Panc1 (cell line): Measurements from ENCODE around the gene FCF1. TPM values are rescaled to one million over a fixed set of nuclear protein-coding genes. Genes with fewer than 3 reads are reported as not detected.

ENCODE experiments used
- ATAC-seq: fragments of 200-7000 bp; cut with Tn5 transposase; 2 replicates; pipeline ENCODE4 v1.9.1; 2020; ENCODE audit warnings: mild to moderate bottlenecking, moderate library complexity
- BruUV-seq: library from RNA; stranded (reverse); fragments of 400-500 nt; replicated peaks from 2 replicates; lab custom pipeline; 2021; lab: Mats Ljungman, UMichigan
- CTCF ChIA-PET: fragments of 300-600 bp; sonication (Branson Sonifier 250); formaldehyde crosslinking; loops from one replicate; lab custom pipeline; 2022; ENCODE audit warnings: antibody characterized with exemption; lab: Charles Lee
- POLR2A ChIA-PET: fragments of 300-600 bp; sonication (Branson Sonifier 250); formaldehyde crosslinking; loops from one replicate; lab custom pipeline; 2022; ENCODE audit warnings: antibody characterized with exemption; lab: Charles Lee
- DNase-seq: peaks from one replicate; pipeline ENCODE4 v3.0.0-alpha.2; 2010; ENCODE audit warnings: low read depth, low spot score
- H3K27ac ChIP-seq: 2 replicates; pipeline ENCODE4 v1.5.1; 2011; ENCODE audit warnings: mild to moderate bottlenecking, low read length, inconsistent platforms
- H3K27me3 ChIP-seq: fragments of 200-500 bp; sonication (Bioruptor generic); 2 replicates; pipeline ENCODE4 v1.6.0; 2014; ENCODE audit warnings: low read length, inconsistent platforms; ENCODE audit not compliant: control insufficient read depth, insufficient read depth
- H3K36me3 ChIP-seq: fragments of 200-500 bp; sonication (Bioruptor generic); 2 replicates; pipeline ENCODE4 v1.5.1; 2014; ENCODE audit warnings: inconsistent platforms, mild to moderate bottlenecking, low read length, moderate library complexity; ENCODE audit not compliant: control insufficient read depth, insufficient read depth
- H3K4me1 ChIP-seq: 2 replicates; pipeline ENCODE4 v1.5.1; 2011; ENCODE audit warnings: inconsistent platforms, mild to moderate bottlenecking, low read length, moderate library complexity; ENCODE audit not compliant: control insufficient read depth, insufficient read depth
- H3K4me3 ChIP-seq, 2 experiments: 2 replicates each; pipeline ENCODE4 v1.5.1; 2011 to 2012; ENCODE audit warnings: low read depth in 2 of 2, low read length in 2 of 2, mild to moderate bottlenecking in 2 of 2, inconsistent platforms in 1 of 2, moderate library complexity in 1 of 2
- H3K9me3 ChIP-seq: fragments of 200-500 bp; sonication (Bioruptor generic); 2 replicates; pipeline ENCODE4 v1.5.1; 2014; ENCODE audit warnings: low read depth, mild to moderate bottlenecking, inconsistent platforms, low read length, moderate library complexity; ENCODE audit not compliant: control insufficient read depth, insufficient read depth
- POLR2AphosphoS5 ChIP-seq: IDR thresholded peaks from 2 replicates; pipeline ENCODE4 v1.6.1; 2012; ENCODE audit warnings: mild to moderate bottlenecking, low read depth, low read length, moderate library complexity
- SIN3A ChIP-seq: IDR thresholded peaks from 2 replicates; pipeline ENCODE4 v1.6.1; 2012; ENCODE audit warnings: low read depth, mild to moderate bottlenecking, low read length, moderate library complexity, borderline replicate concordance; ENCODE audit not compliant: insufficient read depth
- TCF7L2 ChIP-seq: IDR thresholded peaks from 2 replicates; pipeline ENCODE4 v1.6.1; 2011; ENCODE audit warnings: mild to moderate bottlenecking, low read depth, low read length, inconsistent platforms
- in situ Hi-C: cut with HindIII; loops from 2 replicates; pipeline ENCODE4 v1.10.0; 2016; ENCODE audit warnings: low sequenced_read_pairs, low pct_unique_long_range_greater_than_20kb
- intact Hi-C: fragments of 100-400 bp; cut with micrococcal nuclease; formaldehyde crosslinking; loops from one replicate; pipeline ENCODE4 v1.10.0; 2022; ENCODE audit not compliant: unreplicated experiment
- total RNA-seq: library from RNA; stranded (reverse); gene quantifications from one replicate; pipeline ENCODE4 v1.2.1, GENCODE V29; 2021; ENCODE audit not compliant: unreplicated experiment
- TF ChIP-seq, protein P1 (sequence below), 2 experiments: IDR thresholded peaks; 2 replicates each; pipeline ENCODE4 v1.6.1; 2011 to 2012; ENCODE audit warnings: low read depth in 2 of 2, control low read depth in 1 of 2, low read length in 1 of 2, mild to moderate bottlenecking in 1 of 2, moderate library complexity in 1 of 2; ENCODE audit not compliant: insufficient read depth in 1 of 2
- TF ChIP-seq, protein P2 (sequence below): fragments of 450-650 bp; IDR thresholded peaks from 2 replicates; pipeline ENCODE4 v1.5.1; 2017; ENCODE audit warnings: mild to moderate bottlenecking

Gene FCF1
- total RNA-seq, 1 experiment from 2014 or later, result 41.5 TPM

DNA sequence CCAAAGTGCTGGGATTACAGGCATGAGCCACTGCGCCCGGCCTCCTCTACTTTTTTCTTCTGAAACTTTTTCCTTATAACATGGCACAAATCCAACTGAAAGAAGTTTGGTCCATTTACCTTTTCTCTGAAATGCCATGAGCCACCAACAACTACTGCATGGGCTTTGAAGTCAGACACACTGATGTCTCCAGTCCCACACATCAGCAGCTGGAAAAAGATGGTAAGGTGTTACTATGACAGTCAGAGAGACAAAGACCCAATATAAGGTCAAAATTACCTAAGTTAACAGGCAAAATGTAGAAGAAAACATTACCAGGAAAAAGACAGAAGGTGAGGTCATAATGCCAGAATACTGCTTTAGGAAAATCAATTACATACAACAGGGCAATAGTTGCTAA is 48.2 kb upstream of the FCF1 start:
- ChIA-PET POLR2A (no interaction called here), CTCF (interaction anchor here (0.6 kb wide), 2 partner anchors 25 to 283 kb away, joined by 3 read pairs; no protein-coding TSS in a partner anchor)
- Histone ChIP-seq H3K36me3 (peaks cover 23% of the 10 kb centered on the region), H3K4me1 (no peaks in the 10 kb centered on the region), H3K27me3 (no peaks in the 10 kb centered on the region), H3K27ac (no peak overlapping the region), H3K4me3 (no peak overlapping the region), H3K9me3 (no peaks in the 10 kb centered on the region)
- intact Hi-C loops (no loop called here), in situ Hi-C loops (no loop called here)
- TF ChIP-seq, protein P1, sequence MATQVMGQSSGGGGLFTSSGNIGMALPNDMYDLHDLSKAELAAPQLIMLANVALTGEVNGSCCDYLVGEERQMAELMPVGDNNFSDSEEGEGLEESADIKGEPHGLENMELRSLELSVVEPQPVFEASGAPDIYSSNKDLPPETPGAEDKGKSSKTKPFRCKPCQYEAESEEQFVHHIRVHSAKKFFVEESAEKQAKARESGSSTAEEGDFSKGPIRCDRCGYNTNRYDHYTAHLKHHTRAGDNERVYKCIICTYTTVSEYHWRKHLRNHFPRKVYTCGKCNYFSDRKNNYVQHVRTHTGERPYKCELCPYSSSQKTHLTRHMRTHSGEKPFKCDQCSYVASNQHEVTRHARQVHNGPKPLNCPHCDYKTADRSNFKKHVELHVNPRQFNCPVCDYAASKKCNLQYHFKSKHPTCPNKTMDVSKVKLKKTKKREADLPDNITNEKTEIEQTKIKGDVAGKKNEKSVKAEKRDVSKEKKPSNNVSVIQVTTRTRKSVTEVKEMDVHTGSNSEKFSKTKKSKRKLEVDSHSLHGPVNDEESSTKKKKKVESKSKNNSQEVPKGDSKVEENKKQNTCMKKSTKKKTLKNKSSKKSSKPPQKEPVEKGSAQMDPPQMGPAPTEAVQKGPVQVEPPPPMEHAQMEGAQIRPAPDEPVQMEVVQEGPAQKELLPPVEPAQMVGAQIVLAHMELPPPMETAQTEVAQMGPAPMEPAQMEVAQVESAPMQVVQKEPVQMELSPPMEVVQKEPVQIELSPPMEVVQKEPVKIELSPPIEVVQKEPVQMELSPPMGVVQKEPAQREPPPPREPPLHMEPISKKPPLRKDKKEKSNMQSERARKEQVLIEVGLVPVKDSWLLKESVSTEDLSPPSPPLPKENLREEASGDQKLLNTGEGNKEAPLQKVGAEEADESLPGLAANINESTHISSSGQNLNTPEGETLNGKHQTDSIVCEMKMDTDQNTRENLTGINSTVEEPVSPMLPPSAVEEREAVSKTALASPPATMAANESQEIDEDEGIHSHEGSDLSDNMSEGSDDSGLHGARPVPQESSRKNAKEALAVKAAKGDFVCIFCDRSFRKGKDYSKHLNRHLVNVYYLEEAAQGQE (IDR thresholded peaks at IDR 0.05; ENCODE audit: insufficient read depth in 1 of 2, low read depth in 2 of 2, low read length in 1 of 2), result no peak
- TF ChIP-seq, protein P2, sequence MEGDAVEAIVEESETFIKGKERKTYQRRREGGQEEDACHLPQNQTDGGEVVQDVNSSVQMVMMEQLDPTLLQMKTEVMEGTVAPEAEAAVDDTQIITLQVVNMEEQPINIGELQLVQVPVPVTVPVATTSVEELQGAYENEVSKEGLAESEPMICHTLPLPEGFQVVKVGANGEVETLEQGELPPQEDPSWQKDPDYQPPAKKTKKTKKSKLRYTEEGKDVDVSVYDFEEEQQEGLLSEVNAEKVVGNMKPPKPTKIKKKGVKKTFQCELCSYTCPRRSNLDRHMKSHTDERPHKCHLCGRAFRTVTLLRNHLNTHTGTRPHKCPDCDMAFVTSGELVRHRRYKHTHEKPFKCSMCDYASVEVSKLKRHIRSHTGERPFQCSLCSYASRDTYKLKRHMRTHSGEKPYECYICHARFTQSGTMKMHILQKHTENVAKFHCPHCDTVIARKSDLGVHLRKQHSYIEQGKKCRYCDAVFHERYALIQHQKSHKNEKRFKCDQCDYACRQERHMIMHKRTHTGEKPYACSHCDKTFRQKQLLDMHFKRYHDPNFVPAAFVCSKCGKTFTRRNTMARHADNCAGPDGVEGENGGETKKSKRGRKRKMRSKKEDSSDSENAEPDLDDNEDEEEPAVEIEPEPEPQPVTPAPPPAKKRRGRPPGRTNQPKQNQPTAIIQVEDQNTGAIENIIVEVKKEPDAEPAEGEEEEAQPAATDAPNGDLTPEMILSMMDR, result no peak
- TF ChIP-seq POLR2AphosphoS5 (no peak), TCF7L2 (no peak), SIN3A (no peak)
- BruUV-seq, result no TSS peak
- no peak for DNase-seq
- ATAC-seq, result no peak

GRCh38 chr14:74667758-74668157 is 45.2 kb upstream of the FCF1 start:
- no peak overlapping the region for H3K27ac ChIP-seq
- in situ Hi-C loops (no loop called here), intact Hi-C loops (no loop called here)
- no peaks in the 10 kb centered on the region for H3K27me3 ChIP-seq
- POLR2A ChIA-PET, result no interaction called here
- CTCF ChIA-PET, result no interaction called here
- no peak for ATAC-seq
- no peaks in the 10 kb centered on the region for H3K9me3 ChIP-seq
- TF ChIP-seq POLR2AphosphoS5 (no peak), SIN3A (no peak), TCF7L2 (no peak)
- TF ChIP-seq, protein P2, result no peak
- TF ChIP-seq, protein P1 (IDR thresholded peaks at IDR 0.05; ENCODE audit: insufficient read depth in 1 of 2, low read depth in 2 of 2, low read length in 1 of 2), result no peak
- no peaks in the 10 kb centered on the region for H3K4me1 ChIP-seq
- no peak for DNase-seq
- BruUV-seq, result no TSS peak
- no peak overlapping the region for H3K4me3 ChIP-seq
- H3K36me3 ChIP-seq, result peaks cover 22% of the 10 kb centered on the region
